Measurements from ENCODE around the gene TSKU. TPM values are rescaled to one million over a fixed set of nuclear protein-coding genes. Genes with fewer than 3 reads are reported as not detected.

TSKU gene
- total RNA-seq, 1 experiment from 2014 or later: 40.6 TPM

DNA sequence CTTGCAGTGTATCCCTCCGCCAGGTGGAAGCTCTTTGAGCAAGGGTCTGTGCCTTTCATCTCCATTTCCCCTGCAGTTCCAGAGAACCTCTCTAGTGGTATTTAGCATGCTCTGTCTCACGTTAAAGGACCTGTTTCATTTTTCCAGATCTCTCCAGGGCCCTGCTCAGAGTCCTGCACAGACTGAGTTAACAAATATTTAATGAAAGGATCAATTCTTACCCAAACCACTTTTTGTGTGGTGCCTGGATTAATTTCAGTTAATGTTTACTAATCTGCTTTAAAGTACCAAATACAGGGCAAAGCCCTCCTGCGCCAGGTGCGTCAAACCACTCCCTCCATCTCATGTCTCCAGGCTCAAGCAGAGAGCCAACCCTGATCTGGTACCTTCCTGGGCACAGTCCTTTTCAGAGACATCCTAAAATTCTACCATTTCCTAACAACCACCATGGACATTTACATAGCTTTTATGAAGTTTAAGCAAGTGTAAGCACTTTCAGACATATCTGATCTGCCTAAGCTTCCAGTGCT lies 58.8 kb downstream of the TSKU start:
- Mint-ChIP-seq H3K27me3 (ENCODE audit: insufficient read depth, unreplicated experiment) (peaks cover 4% of the 10 kb centered on the region), H3K4me3 (ENCODE audit: unreplicated experiment) (no peak overlapping the region), H3K27ac (ENCODE audit: unreplicated experiment) (no peak overlapping the region), H3K36me3 (ENCODE audit: insufficient read depth, unreplicated experiment) (no peaks in the 10 kb centered on the region), H3K9me3 (ENCODE audit: unreplicated experiment) (no peaks in the 10 kb centered on the region), H3K4me1 (ENCODE audit: low read depth, unreplicated experiment) (peaks cover 21% of the 10 kb centered on the region)
- no peak overlapping the region for H3K4me3 ChIP-seq (ENCODE audit: low read depth, low read length)
- no TSS peak for BruUV-seq (replicated peaks)
- H3K9me3 ChIP-seq: no peaks in the 10 kb centered on the region
- intact Hi-C loops (cut with micrococcal nuclease; ENCODE audit: unreplicated experiment): no loop called here
- DNase-seq: no peak
- ChIA-PET CTCF (interaction anchor here (0.6 to 1.7 kb wide), 3 partner anchors 77 to 108 kb away, joined by 3 read pairs; no protein-coding TSS in a partner anchor), POLR2A (no interaction called here)
- TF ChIP-seq CTCF (IDR thresholded peaks at IDR 0.05; ENCODE audit: insufficient read depth in 1 of 2, low read depth in 1 of 2, low read length in 1 of 2, severe bottlenecking in 1 of 2, unreplicated experiment in 1 of 2): no peak
- H3K4me1 ChIP-seq: peaks cover 14% of the 10 kb centered on the region
- no peaks in the 10 kb centered on the region for H3K27me3 ChIP-seq (replicated peaks; ENCODE audit: control insufficient read depth, insufficient read depth, low read length)
- H3K36me3 ChIP-seq (ENCODE audit: control insufficient read depth, insufficient read depth, low read length): no peaks in the 10 kb centered on the region

GRCh38 chr11:76843907-76844306 lies 60.8 kb downstream of the TSKU start:
- CTCF ChIA-PET: no interaction called here
- no TSS peak for BruUV-seq (replicated peaks)
- intact Hi-C loops (cut with micrococcal nuclease; ENCODE audit: unreplicated experiment): no loop called here

GRCh38 chr11:76844511-76844910 lies 61.4 kb downstream of the TSKU start:
- Mint-ChIP-seq H3K27ac (ENCODE audit: unreplicated experiment) (no peak overlapping the region), H3K9me3 (ENCODE audit: unreplicated experiment) (peaks cover 9% of the 10 kb centered on the region), H3K36me3 (ENCODE audit: insufficient read depth, unreplicated experiment) (no peaks in the 10 kb centered on the region), H3K27me3 (ENCODE audit: insufficient read depth, unreplicated experiment) (peaks cover 4% of the 10 kb centered on the region), H3K4me1 (ENCODE audit: low read depth, unreplicated experiment) (peaks cover 18% of the 10 kb centered on the region), H3K4me3 (ENCODE audit: unreplicated experiment) (no peak overlapping the region)
- Histone ChIP-seq H3K4me3 (ENCODE audit: low read depth, low read length) (no peak overlapping the region), H3K4me1 (peaks cover 16% of the 10 kb centered on the region), H3K36me3 (ENCODE audit: control insufficient read depth, insufficient read depth, low read length) (no peaks in the 10 kb centered on the region), H3K27me3 (replicated peaks; ENCODE audit: control insufficient read depth, insufficient read depth, low read length) (no peaks in the 10 kb centered on the region), H3K9me3 (no peaks in the 10 kb centered on the region)
- POLR2A ChIA-PET: no interaction called here
- DNase-seq: no peak
- CTCF ChIA-PET: no interaction called here
- TF ChIP-seq CTCF (IDR thresholded peaks at IDR 0.05; ENCODE audit: insufficient read depth in 1 of 2, low read depth in 1 of 2, low read length in 1 of 2, severe bottlenecking in 1 of 2, unreplicated experiment in 1 of 2): no peak
- intact Hi-C loops (cut with micrococcal nuclease; ENCODE audit: unreplicated experiment): no loop called here
- BruUV-seq (replicated peaks): no TSS peak

More at GRCh38 chr11:76843907-76844306, 60.8 kb downstream of the TSKU start:
- H3K4me3 Mint-ChIP-seq (ENCODE audit: unreplicated experiment): no peak overlapping the region
- no peak overlapping the region for H3K27ac Mint-ChIP-seq (ENCODE audit: unreplicated experiment)
- H3K9me3 Mint-ChIP-seq (ENCODE audit: unreplicated experiment): peaks cover 4% of the 10 kb centered on the region
- H3K4me1 Mint-ChIP-seq (ENCODE audit: low read depth, unreplicated experiment): peaks cover 24% of the 10 kb centered on the region
- H3K36me3 ChIP-seq (ENCODE audit: control insufficient read depth, insufficient read depth, low read length): no peaks in the 10 kb centered on the region
- POLR2A ChIA-PET: no interaction called here
- no peak for TF ChIP-seq CTCF (IDR thresholded peaks at IDR 0.05; ENCODE audit: insufficient read depth in 1 of 2, low read depth in 1 of 2, low read length in 1 of 2, severe bottlenecking in 1 of 2, unreplicated experiment in 1 of 2)
- peaks cover 4% of the 10 kb centered on the region for H3K27me3 Mint-ChIP-seq (ENCODE audit: insufficient read depth, unreplicated experiment)
- H3K4me3 ChIP-seq (ENCODE audit: low read depth, low read length): no peak overlapping the region
- H3K27me3 ChIP-seq (replicated peaks; ENCODE audit: control insufficient read depth, insufficient read depth, low read length): no peaks in the 10 kb centered on the region
- H3K4me1 ChIP-seq: peaks cover 22% of the 10 kb centered on the region
- H3K36me3 Mint-ChIP-seq (ENCODE audit: insufficient read depth, unreplicated experiment): no peaks in the 10 kb centered on the region
- DNase-seq: no peak
- no peaks in the 10 kb centered on the region for H3K9me3 ChIP-seq

Measured in Caco-2 (cell line).